ENCODE measurements around the gene CDC14B.
"Not testable (repeated sequence)": the region's sequence is repeated elsewhere in the genome, so short reads cannot be mapped to it uniquely, and the experiment has no call there.

The CDC14B gene

GRCh38 chr9:96505316-96505991 lies 114.2 kb downstream of the CDC14B start:
- H3K4me3 ChIP-seq (replicated peaks in 1 of 2; ENCODE audit: low read depth in 2 of 2, low read length in 2 of 2), result no peak overlapping the region
- no peak for DNase-seq (ENCODE audit: low read depth in 2 of 2)
- no peak for TF ChIP-seq CTCF (IDR thresholded peaks at IDR 0.05; ENCODE audit: low read depth, low read length)

- H3K4me3 ChIP-seq (replicated peaks in 1 of 2; ENCODE audit: low read depth in 2 of 2, low read length in 2 of 2), result no peak overlapping the region
- no peak for TF ChIP-seq CTCF (IDR thresholded peaks at IDR 0.05; ENCODE audit: low read depth, low read length)
- DNase-seq (ENCODE audit: low read depth in 2 of 2), result no peak
Measured at GRCh38 chr9:96503918-96504317, 115.7 kb downstream of the CDC14B start.

- not testable (repeated sequence) for H3K4me3 ChIP-seq (replicated peaks in 1 of 2; ENCODE audit: low read depth in 2 of 2, low read length in 2 of 2); DNase-seq (ENCODE audit: low read depth in 2 of 2)
Measured at GRCh38 chr9:96503374-96503748, 116.3 kb downstream of the CDC14B start.

GRCh38 chr9:96502539-96503373 lies 116.9 kb downstream of the CDC14B start:
- no peak for DNase-seq (ENCODE audit: low read depth in 2 of 2)
- no peak overlapping the region for H3K4me3 ChIP-seq (replicated peaks in 1 of 2; ENCODE audit: low read depth in 2 of 2, low read length in 2 of 2)
- TF ChIP-seq CTCF (IDR thresholded peaks at IDR 0.05; ENCODE audit: low read depth, low read length), result no peak

- no peak for DNase-seq (ENCODE audit: low read depth in 2 of 2)
- no peak for TF ChIP-seq CTCF (IDR thresholded peaks at IDR 0.05; ENCODE audit: low read depth, low read length)
- no peak overlapping the region for H3K4me3 ChIP-seq (replicated peaks in 1 of 2; ENCODE audit: low read depth in 2 of 2, low read length in 2 of 2)
Measured at GRCh38 chr9:96501633-96502538, 117.8 kb downstream of the CDC14B start.

GRCh38 chr9:96500696-96501632 lies 118.7 kb downstream of the CDC14B start:
- TF ChIP-seq CTCF (IDR thresholded peaks at IDR 0.05; ENCODE audit: low read depth, low read length), result no peak
- DNase-seq (ENCODE audit: low read depth in 2 of 2), result no peak
- H3K4me3 ChIP-seq (replicated peaks in 1 of 2; ENCODE audit: low read depth in 2 of 2, low read length in 2 of 2), result no peak overlapping the region

Data from cardiac fibroblast (primary cell).